HG03175 (cell line): Measurements from ENCODE around the gene F3.
A peak's percentile ranks its signal among the peaks of the same experiment; 100 is the strongest.

Experiments
- ATAC-seq: cut with Tn5 transposase; IDR thresholded peaks from one replicate; pipeline ENCODE4 v1.9.1; 2021; ENCODE audit warnings: mild to moderate bottlenecking, moderate library complexity; ENCODE audit not compliant: unreplicated experiment

Gene F3

DNA sequence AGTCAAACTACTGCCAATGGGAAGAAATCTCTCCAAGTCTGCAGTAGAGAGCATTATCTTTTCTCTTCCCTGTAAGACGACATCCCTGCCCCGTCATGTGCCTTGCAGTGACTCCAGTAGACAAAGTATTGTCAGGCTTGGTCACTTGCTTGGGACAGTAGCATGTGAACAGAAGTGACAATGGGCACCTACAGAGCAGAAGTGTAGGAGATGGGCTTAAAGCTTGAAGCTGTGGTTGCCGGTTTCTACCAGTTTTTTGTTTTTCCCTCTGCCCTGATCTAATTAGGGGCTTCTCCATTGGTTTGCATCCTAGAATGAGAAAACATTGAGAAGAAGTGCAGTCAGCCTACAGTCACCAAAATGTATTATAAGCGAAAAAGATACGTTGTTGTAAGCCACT, 12.7 kb downstream of the F3 start:
- ATAC-seq = no peak

- no peak for ATAC-seq
These were observed 13.3 kb downstream of the F3 start for GRCh38 chr1:94528299-94528698.

DNA sequence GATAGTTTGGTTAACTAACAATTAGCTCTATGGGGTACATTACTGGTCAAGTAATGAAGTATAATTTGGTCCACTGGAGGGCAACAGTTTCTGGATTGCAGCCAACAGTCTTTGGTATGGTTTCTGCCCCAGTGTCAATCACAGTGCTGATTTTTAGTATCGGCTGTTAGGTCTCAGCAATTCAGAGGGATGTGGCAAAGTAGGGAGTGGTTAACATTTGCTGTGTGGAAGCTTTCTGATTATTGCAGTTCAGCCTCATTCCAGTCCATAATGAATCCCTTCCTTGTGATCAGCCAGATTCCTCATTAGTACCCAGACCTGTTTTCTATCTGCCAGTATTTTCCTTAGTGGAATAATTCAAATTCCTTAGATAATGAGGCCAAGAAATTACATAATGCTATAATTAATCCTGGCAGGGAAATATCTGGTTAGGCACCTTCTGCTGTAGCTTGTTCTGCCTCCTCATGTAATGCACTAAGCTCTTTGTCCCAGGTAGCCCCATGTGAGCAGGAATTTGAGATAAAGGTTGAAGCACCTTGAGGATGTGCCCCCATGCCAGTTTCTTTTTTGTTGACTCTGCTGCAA, 14.0 kb downstream of the F3 start:
- no peak for ATAC-seq

DNA sequence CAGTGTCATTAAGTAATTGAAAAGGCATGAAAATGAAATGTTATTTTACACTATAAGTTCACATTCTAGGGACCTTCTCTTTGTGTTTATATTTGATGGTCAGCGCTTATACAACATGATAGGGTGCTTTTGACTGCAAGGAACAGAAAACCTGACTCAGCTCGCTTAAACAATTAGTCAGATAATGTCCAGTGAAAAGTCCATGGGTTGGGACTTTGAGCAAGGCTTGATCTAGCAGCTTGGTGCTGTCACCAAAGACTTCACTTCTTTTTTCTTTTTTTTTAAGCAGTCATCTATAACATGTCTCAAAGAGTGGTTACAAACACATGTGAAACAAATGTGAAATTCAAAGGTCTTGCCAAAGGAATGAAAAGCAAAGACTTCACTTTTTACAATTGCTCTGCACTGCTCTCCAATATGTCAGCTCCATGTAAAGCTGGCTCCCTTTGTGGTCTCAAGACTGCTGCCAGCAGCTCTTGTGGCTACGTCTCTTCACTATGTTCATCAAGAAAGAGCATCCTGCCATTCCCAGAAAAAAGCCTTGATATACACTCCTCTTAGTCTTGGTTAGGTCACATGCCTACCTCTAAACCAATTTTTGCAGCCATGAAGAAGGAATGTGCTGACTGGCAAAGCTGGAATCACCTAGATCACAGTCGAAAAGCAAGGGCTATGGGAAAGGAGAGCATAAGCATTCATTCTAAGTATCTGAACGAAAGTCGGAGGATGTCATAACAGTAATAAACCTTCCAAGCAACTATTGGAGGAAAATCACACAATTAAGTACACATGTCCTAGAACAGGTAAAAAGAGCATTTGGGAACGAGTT, 15.2 kb downstream of the F3 start:
- ATAC-seq = no peak

DNA sequence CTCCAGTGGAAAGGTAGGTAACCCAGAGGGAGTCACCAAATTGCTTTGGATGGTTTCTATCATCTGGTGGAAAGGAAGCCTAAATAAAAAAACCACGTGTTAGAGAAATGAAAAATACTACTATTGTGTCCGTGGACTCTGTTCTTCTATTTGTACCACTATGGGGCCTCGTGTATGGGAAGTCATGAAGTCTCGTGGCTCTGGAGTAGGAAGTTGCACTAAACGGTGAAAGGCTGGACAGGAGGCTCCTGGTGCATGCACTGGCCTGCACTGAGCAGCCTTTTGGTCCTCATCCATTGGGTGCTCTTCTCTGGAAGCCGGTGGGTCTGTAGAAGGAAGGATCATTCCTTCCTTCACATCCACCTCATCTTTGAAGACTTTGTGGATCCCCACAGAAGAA, 17.0 kb downstream of the F3 start:
- ATAC-seq = no peak

DNA sequence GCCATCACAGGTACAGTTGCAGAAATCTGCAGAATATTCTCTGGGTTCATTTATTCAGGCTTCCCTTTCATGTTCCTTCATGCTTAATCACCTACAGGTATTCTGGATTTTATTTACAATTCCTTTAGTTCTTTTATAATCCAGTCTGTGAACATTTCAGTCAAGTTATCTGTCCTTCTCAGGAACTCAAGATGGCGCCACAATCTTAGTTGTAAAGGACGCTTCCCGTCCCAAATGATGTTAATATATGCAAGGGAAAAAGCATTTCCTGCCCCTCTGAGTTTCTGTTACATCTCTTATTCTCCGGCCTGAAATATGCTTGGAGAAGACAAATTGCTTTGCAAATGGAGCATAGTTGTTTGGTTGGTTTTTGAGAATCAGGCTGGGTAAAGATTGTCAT, 19.3 kb downstream of the F3 start:
- no peak for ATAC-seq

- no peak for ATAC-seq
These were observed 22.2 kb downstream of the F3 start for GRCh38 chr1:94519351-94519750.

DNA sequence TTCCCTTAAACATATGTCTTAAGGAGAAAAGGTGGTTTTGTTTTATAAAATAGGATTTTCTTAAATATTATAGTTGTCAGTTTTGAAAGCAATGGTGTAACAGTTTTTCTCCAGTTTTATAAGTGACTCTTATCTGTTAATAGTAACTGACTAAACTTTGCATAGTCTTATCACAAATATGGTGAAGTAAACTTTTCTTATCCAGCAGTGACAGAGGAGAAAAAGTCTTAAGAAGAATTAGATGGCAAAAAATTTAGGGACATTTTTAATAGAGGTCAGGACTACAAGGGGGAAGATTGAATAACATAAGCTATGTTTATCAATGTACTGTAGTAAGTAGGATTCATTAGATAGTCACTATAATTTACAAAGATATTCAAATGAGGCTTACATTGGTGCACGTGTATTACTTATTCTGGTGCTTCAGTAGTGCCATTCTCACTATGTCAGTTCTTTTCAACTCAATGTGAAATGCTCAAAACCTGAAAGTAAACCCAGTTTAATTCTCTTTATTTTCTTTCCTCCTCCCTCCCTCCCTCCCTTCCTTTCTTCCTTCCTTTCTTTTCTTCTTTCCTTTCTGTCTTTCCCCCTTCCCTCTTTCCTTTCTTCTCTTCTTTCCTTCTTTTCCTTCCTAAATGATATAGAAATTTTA, 26.1 kb downstream of the F3 start:
- ATAC-seq = no peak

- ATAC-seq = peak; percentile 57
These were observed 27.3 kb downstream of the F3 start for GRCh38 chr1:94514095-94514727.

DNA sequence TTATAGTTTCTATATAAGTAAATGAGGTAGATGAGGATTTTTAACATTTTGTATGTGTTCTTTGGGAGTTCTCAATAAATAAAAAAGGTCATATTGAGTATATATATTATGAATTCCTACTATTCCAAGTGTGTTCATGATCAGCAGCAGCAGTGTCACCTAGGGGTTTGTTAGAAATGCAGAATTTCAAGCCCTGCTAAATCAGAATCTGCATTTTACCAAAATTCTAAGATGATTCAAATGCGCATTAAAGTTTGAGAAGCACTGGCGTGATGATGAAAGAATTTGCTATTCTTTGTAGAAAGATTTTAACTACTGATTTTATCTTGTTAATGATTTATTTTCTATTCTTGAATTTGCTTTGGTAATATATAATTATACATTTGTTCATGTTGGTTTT, 28.7 kb downstream of the F3 start:
- no peak for ATAC-seq

DNA sequence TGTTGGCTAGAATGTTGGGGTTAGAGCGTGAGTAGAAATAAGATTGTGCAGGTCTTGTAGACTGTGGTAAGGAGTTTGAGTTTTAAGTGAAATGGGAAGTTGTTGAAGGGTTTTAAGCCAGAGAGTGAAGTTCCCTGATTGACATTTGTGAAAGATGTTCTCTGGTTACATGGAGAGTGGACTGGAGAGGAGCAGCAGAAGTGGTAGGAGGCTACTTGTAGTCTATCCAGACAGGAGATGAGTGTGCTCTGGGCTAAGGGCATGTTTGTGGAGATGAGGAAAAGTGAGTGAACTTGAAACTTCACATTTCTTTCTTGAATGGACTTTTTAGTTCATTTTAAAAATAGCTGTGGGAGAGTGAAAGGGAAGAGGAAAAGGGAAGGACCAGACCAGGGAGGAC, 37.0 kb downstream of the F3 start:
- ATAC-seq = no peak

GRCh38 chr1:94503153-94503552, 38.4 kb downstream of the F3 start:
- ATAC-seq = no peak

- ATAC-seq = no peak
These were observed 39.6 kb downstream of the F3 start for GRCh38 chr1:94501935-94502334.

- ATAC-seq = no peak
These were observed 40.1 kb downstream of the F3 start for GRCh38 chr1:94501426-94501825.

- no peak for ATAC-seq
These were observed 45.3 kb downstream of the F3 start for GRCh38 chr1:94496076-94496755.

- ATAC-seq = no peak
These were observed 51.0 kb downstream of the F3 start for GRCh38 chr1:94490556-94490955.

GRCh38 chr1:94486990-94487389, 54.6 kb downstream of the F3 start:
- no peak for ATAC-seq

GRCh38 chr1:94481473-94481933, 60.1 kb downstream of the F3 start:
- peak; percentile 94 for ATAC-seq

- no peak for ATAC-seq
These were observed 61.9 kb downstream of the F3 start for GRCh38 chr1:94479682-94480081.
